Suppressor macrophage (primary cell): ENCODE measurements around the gene PCBP1.
"Not testable (repeated sequence)": the region's sequence is repeated elsewhere in the genome, so short reads cannot be mapped to it uniquely, and the experiment has no call there.

ENCODE experiments used
- DNase-seq, 4 experiments: peaks; one replicate each; pipeline ENCODE4 v3.0.0-alpha.2; 2020 to 2022

The PCBP1 gene

GRCh38 chr2:70081221-70081620 lies 6.1 kb upstream of the PCBP1 start:
- no peak for DNase-seq

- peak; percentile 18 to 53 (median 29) for DNase-seq
Observed at GRCh38 chr2:70083344-70084156, 3.7 kb upstream of the PCBP1 start.

GRCh38 chr2:70084973-70085710 lies 2.1 kb upstream of the PCBP1 start:
- no peak for DNase-seq

GRCh38 chr2:70085711-70086277 lies 1.5 kb upstream of the PCBP1 start:
- DNase-seq: peak in 1 of 4 experiments; percentile 39

- peak; percentile 79 to 92 (median 92) for DNase-seq
Observed at GRCh38 chr2:70086278-70086837, 919 bp upstream of the PCBP1 start.

- peak; percentile 73 to 85 (median 80) for DNase-seq
Observed at GRCh38 chr2:70087702-70088597, 673 bp downstream of the PCBP1 start.

- peak in 1 of 4 experiments; percentile 31 for DNase-seq
Observed at GRCh38 chr2:70088598-70089219, 1.4 kb downstream of the PCBP1 start.

- peak; percentile 54 to 69 (median 56) for DNase-seq
Observed at GRCh38 chr2:70089220-70089982, 2.1 kb downstream of the PCBP1 start.

- peak; percentile 41 to 70 (median 66) for DNase-seq
Observed at GRCh38 chr2:70089983-70090525, 2.8 kb downstream of the PCBP1 start.

GRCh38 chr2:70090706-70091334 lies 3.5 kb downstream of the PCBP1 start:
- no peak for DNase-seq

GRCh38 chr2:70091364-70091763 lies 4.1 kb downstream of the PCBP1 start:
- no peak for DNase-seq

- no peak for DNase-seq
Observed at GRCh38 chr2:70091816-70092215, 4.5 kb downstream of the PCBP1 start.

- DNase-seq: not testable (repeated sequence)
Observed at GRCh38 chr2:70092576-70093243, 5.4 kb downstream of the PCBP1 start.

- peak; percentile 44 to 64 (median 49) for DNase-seq
Observed at GRCh38 chr2:70094171-70094977, 7.1 kb downstream of the PCBP1 start.

GRCh38 chr2:70094978-70095719 lies 7.9 kb downstream of the PCBP1 start:
- peak; percentile 90 to 98 (median 94) for DNase-seq

GRCh38 chr2:70095720-70096670 lies 8.7 kb downstream of the PCBP1 start:
- DNase-seq: peak; percentile 33 to 66 (median 61)
